Progenitor cell of endocrine pancreas (in vitro differentiated cells): Measurements from ENCODE around the gene STK17A. TPM values are rescaled to one million over a fixed set of nuclear protein-coding genes. Genes with fewer than 3 reads are reported as not detected.
A peak's percentile ranks its signal among the peaks of the same experiment; 100 is the strongest.

Experiments used
- DNase-seq: peaks from one replicate; pipeline ENCODE4 v3.0.0; 2021; ENCODE audit warnings: low spot score; ENCODE audit not compliant: unreplicated experiment
- H3K27ac Mint-ChIP-seq: 2 replicates; pipeline ENCODE4 v1.8.0; 2021; ENCODE audit warnings: mild to moderate bottlenecking, moderate library complexity, mixed read lengths
- H3K27me3 Mint-ChIP-seq: 2 replicates; pipeline ENCODE4 v1.8.0; 2021; ENCODE audit warnings: mixed read lengths
- H3K36me3 Mint-ChIP-seq: 2 replicates; pipeline ENCODE4 v1.8.0; 2022; ENCODE audit warnings: mixed read lengths; ENCODE audit not compliant: insufficient read depth
- H3K4me1 Mint-ChIP-seq: 2 replicates; pipeline ENCODE4 v1.8.0; 2021; ENCODE audit warnings: low read depth, mixed read lengths
- H3K4me3 Mint-ChIP-seq: 2 replicates; pipeline ENCODE4 v1.8.0; 2021; ENCODE audit warnings: low read depth, mild to moderate bottlenecking, moderate library complexity, mixed read lengths
- H3K9me3 Mint-ChIP-seq: 2 replicates; pipeline ENCODE4 v1.8.0; 2021; ENCODE audit warnings: low read depth, mixed read lengths
- total RNA-seq: library from RNA; stranded (reverse); gene quantifications from 2 replicates; pipeline ENCODE4 v1.2.1, GENCODE V29; 2021
- TF ChIP-seq, protein P1 (sequence below): fragments of 200-600 bp; sonication (generic); IDR thresholded peaks from one replicate; pipeline ENCODE4 v1.5.0; 2021; ENCODE audit warnings: antibody characterized with exemption, mild to moderate bottlenecking; ENCODE audit not compliant: unreplicated experiment

STK17A gene
- total RNA-seq, 1 donor from 2014 or later = 23.0 TPM

DNA sequence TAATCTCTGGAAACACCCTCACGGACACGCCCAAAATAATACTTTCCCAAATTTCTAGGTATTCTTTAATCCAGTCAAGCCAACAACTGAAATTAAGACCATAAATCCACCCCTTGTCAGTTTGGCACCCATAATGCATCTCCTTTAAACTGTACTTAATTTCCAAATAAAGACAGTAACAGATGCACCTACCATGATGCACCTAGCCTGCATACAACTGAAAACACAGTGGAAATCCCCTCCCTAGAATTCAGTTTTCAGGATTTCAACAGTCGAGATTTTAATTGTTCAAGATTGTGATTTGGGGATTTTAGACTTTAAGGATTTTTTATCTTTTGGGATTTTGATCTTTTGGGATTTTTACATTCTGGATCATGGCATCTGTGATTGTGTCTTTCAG, 17.1 kb downstream of the STK17A start:
- no peak for DNase-seq
- Mint-ChIP-seq H3K4me3 (no peak overlapping the region), H3K9me3 (peaks cover 8% of the 10 kb centered on the region), H3K36me3 (peaks cover 14% of the 10 kb centered on the region), H3K4me1 (no peaks in the 10 kb centered on the region), H3K27me3 (no peaks in the 10 kb centered on the region), H3K27ac (no peak overlapping the region)
- TF ChIP-seq, protein P1, sequence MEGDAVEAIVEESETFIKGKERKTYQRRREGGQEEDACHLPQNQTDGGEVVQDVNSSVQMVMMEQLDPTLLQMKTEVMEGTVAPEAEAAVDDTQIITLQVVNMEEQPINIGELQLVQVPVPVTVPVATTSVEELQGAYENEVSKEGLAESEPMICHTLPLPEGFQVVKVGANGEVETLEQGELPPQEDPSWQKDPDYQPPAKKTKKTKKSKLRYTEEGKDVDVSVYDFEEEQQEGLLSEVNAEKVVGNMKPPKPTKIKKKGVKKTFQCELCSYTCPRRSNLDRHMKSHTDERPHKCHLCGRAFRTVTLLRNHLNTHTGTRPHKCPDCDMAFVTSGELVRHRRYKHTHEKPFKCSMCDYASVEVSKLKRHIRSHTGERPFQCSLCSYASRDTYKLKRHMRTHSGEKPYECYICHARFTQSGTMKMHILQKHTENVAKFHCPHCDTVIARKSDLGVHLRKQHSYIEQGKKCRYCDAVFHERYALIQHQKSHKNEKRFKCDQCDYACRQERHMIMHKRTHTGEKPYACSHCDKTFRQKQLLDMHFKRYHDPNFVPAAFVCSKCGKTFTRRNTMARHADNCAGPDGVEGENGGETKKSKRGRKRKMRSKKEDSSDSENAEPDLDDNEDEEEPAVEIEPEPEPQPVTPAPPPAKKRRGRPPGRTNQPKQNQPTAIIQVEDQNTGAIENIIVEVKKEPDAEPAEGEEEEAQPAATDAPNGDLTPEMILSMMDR = no peak

DNA sequence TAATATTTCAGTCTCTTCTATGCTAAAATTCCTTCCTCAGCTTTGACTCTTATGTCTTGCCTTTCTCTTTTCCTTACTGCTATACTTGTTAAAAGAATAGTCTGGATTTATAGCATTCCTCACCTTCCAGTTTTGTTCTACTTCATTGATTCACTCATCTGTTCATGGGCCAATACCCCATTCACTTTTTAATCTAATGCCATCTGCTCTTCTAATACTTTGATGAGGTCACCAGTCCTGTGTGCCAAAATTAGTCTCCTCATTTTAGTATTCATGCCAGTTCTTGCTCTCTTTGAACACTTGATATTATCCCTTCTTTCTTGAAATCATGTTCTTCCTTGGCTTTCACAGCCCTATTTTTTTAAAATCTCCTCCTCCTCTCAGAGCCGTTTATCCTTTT, 19.3 kb downstream of the STK17A start:
- no peak overlapping the region for H3K4me3 Mint-ChIP-seq
- TF ChIP-seq, protein P1 = no peak
- H3K27me3 Mint-ChIP-seq = no peaks in the 10 kb centered on the region
- peaks cover 13% of the 10 kb centered on the region for H3K36me3 Mint-ChIP-seq
- peaks cover 8% of the 10 kb centered on the region for H3K9me3 Mint-ChIP-seq
- H3K27ac Mint-ChIP-seq = no peak overlapping the region
- no peaks in the 10 kb centered on the region for H3K4me1 Mint-ChIP-seq
- DNase-seq = no peak

DNA sequence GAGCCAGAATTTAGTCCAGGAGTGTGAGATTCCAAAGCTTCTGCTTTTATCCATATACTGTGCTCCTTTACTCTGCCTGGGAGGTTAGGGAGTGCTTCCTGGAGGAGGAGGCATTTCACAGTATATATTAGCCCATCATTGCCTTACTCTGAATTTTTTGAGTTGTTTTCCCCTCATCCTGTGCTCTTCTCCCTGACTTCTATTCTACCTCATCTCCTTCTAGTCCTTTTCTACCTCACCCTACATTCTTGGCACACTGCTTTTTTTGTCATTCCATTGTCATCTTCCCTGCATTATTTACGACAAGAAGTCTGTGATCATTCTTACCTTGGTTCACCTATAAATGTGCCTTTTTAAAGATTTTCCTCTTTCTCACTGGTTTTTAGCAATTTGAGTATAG, 21.3 kb downstream of the STK17A start:
- no peak overlapping the region for H3K4me3 Mint-ChIP-seq
- TF ChIP-seq, protein P1 = no peak

DNA sequence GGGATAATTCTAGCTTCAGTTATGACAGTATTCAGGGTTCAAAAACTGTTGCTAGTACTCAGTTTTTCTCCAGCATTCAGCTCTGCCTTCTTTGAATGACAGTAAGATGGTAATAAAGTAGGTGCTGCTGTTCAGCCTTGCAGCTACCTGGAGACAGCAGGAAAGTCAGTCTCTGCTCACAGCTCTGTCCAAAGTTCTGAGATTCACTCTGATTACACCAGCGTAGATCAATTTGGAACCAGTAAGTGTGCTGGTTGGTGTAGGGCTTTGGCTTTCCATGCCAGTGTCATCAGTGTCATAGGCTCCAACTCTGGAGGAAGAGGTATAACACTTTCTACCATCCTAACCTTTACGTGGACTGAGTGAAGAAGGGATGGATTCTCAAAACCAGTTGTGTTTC, 26.2 kb downstream of the STK17A start:
- Mint-ChIP-seq H3K27ac (no peak overlapping the region), H3K4me1 (peaks cover 2% of the 10 kb centered on the region), H3K4me3 (no peak overlapping the region), H3K27me3 (no peaks in the 10 kb centered on the region), H3K36me3 (peaks cover 33% of the 10 kb centered on the region), H3K9me3 (peaks cover 8% of the 10 kb centered on the region)
- TF ChIP-seq, protein P1 = no peak
- DNase-seq = no peak

More for the DNA sequence above, 21.3 kb downstream of the STK17A start:
- H3K27ac Mint-ChIP-seq = no peak overlapping the region
- no peaks in the 10 kb centered on the region for H3K4me1 Mint-ChIP-seq
- peaks cover 18% of the 10 kb centered on the region for H3K36me3 Mint-ChIP-seq
- peaks cover 8% of the 10 kb centered on the region for H3K9me3 Mint-ChIP-seq
- no peak for DNase-seq
- H3K27me3 Mint-ChIP-seq = no peaks in the 10 kb centered on the region

DNA sequence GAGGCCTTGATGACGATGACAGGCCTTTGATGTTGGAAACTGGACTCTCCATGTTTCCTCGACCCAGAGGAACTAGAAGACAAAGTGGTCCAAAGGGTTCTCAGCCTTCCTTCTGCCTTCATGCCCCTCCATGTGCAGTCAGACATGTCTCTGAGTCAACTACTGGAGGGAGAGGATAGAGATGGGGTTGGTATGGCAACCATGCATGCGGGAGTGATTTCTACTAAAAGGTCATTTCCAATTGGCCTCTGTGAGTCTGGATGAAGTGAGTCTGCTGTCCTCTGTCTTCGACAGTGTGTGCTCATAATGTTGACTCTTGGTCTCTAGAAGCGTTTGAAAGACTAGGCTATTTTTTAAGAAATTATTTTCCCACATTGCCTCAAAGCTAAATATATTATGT, 29.2 kb downstream of the STK17A start:
- no peaks in the 10 kb centered on the region for H3K27me3 Mint-ChIP-seq
- H3K9me3 Mint-ChIP-seq = no peaks in the 10 kb centered on the region
- H3K4me1 Mint-ChIP-seq = peaks cover 2% of the 10 kb centered on the region
- H3K27ac Mint-ChIP-seq = peak overlapping the region; percentile 25
- no peak overlapping the region for H3K4me3 Mint-ChIP-seq
- TF ChIP-seq, protein P1 = no peak
- DNase-seq = no peak
- peaks cover 23% of the 10 kb centered on the region for H3K36me3 Mint-ChIP-seq
